SK-N-MC (cell line): Measurements from ENCODE around the gene MIEF2.

Experiments used
- DNase-seq: peaks from one replicate; pipeline ENCODE4 v3.0.0-alpha.2; 2011; ENCODE audit warnings: low read depth, low spot score
- H3K27ac ChIP-seq: fragments of 200-600 bp; sonication (generic); 2 replicates; pipeline ENCODE4 v1.5.1; 2016; ENCODE audit warnings: mixed run types
- H3K36me3 ChIP-seq: fragments of 200-600 bp; sonication (generic); 2 replicates; pipeline ENCODE4 v1.6.1; 2017; ENCODE audit warnings: antibody characterized with exemption, low read length, mixed read lengths; ENCODE audit not compliant: insufficient read depth
- H3K4me3 ChIP-seq: fragments of 200-600 bp; sonication (generic); 2 replicates; pipeline ENCODE4 v1.5.1; 2016
- H3K9ac ChIP-seq: fragments of 200-600 bp; sonication (generic); 2 replicates; pipeline ENCODE4 v1.8.0; 2017; ENCODE audit warnings: mixed run types, mixed read lengths; ENCODE audit not compliant: insufficient read length
- H3K9me3 ChIP-seq: fragments of 200-600 bp; sonication (generic); 2 replicates; pipeline ENCODE4 v1.6.1; 2017; ENCODE audit warnings: low read depth, mild to moderate bottlenecking, antibody characterized with exemption, low read length, moderate library complexity, mixed read lengths
- EZH2 ChIP-seq: fragments of 200-600 bp; sonication (generic); IDR thresholded peaks from one replicate; pipeline ENCODE4 v1.6.1; 2017; ENCODE audit warnings: antibody characterized with exemption
- FOXP2 ChIP-seq: optimal IDR thresholded peaks from 2 replicates; pipeline ENCODE3; 2011; ENCODE audit warnings: mild to moderate bottlenecking, moderate library complexity; ENCODE audit not compliant: insufficient read depth; ENCODE audit errors: extremely low read length, control extremely low read depth
- POLR2AphosphoS5 ChIP-seq: IDR thresholded peaks from 2 replicates; pipeline ENCODE4 v1.6.1; 2012; ENCODE audit warnings: mild to moderate bottlenecking, low read depth, low read length, borderline replicate concordance

MIEF2 gene

GRCh38 chr17:18246109-18246725 lies 14.2 kb upstream of the MIEF2 start:
- Histone ChIP-seq H3K4me3 (no peak overlapping the region), H3K27ac (no peak overlapping the region), H3K36me3 (peaks cover 10% of the 10 kb centered on the region), H3K9me3 (no peaks in the 10 kb centered on the region), H3K9ac (no peak overlapping the region)
- no peak for TF ChIP-seq EZH2
- no peak for TF ChIP-seq POLR2AphosphoS5
- no peak for TF ChIP-seq FOXP2
- no peak for DNase-seq

- no peak for DNase-seq
- H3K9ac ChIP-seq, result no peak overlapping the region
- TF ChIP-seq FOXP2 (no peak), EZH2 (no peak), POLR2AphosphoS5 (no peak)
- H3K4me3 ChIP-seq, result no peak overlapping the region
- no peaks in the 10 kb centered on the region for H3K9me3 ChIP-seq
- no peak overlapping the region for H3K27ac ChIP-seq
- peaks cover 10% of the 10 kb centered on the region for H3K36me3 ChIP-seq
Observed at GRCh38 chr17:18246880-18247612, 13.4 kb upstream of the MIEF2 start.

GRCh38 chr17:18247613-18248001 lies 12.9 kb upstream of the MIEF2 start:
- Histone ChIP-seq H3K27ac (no peak overlapping the region), H3K9ac (no peak overlapping the region)

GRCh38 chr17:18248300-18248731 lies 12.1 kb upstream of the MIEF2 start:
- Histone ChIP-seq H3K4me3 (no peak overlapping the region), H3K9ac (no peak overlapping the region), H3K36me3 (peaks cover 10% of the 10 kb centered on the region), H3K27ac (no peak overlapping the region), H3K9me3 (no peaks in the 10 kb centered on the region)
- TF ChIP-seq FOXP2 (no peak), EZH2 (no peak), POLR2AphosphoS5 (no peak)
- DNase-seq, result no peak

More at GRCh38 chr17:18247613-18248001, 12.9 kb upstream of the MIEF2 start:
- Histone ChIP-seq H3K9me3 (no peaks in the 10 kb centered on the region), H3K4me3 (no peak overlapping the region), H3K36me3 (peaks cover 10% of the 10 kb centered on the region)
- TF ChIP-seq EZH2 (no peak), FOXP2 (no peak), POLR2AphosphoS5 (no peak)
- DNase-seq, result no peak

GRCh38 chr17:18248811-18249210 lies 11.7 kb upstream of the MIEF2 start:
- Histone ChIP-seq H3K9me3 (no peaks in the 10 kb centered on the region), H3K9ac (no peak overlapping the region), H3K4me3 (no peak overlapping the region), H3K27ac (no peak overlapping the region), H3K36me3 (peaks cover 10% of the 10 kb centered on the region)
- no peak for DNase-seq
- TF ChIP-seq FOXP2 (no peak), POLR2AphosphoS5 (no peak), EZH2 (no peak)

GRCh38 chr17:18250259-18250658 lies 10.2 kb upstream of the MIEF2 start:
- no peak for DNase-seq
- Histone ChIP-seq H3K9ac (no peak overlapping the region), H3K36me3 (peaks cover 5% of the 10 kb centered on the region), H3K27ac (no peak overlapping the region), H3K4me3 (no peak overlapping the region), H3K9me3 (no peaks in the 10 kb centered on the region)
- TF ChIP-seq POLR2AphosphoS5, result no peak
- no peak for TF ChIP-seq FOXP2
- TF ChIP-seq EZH2, result no peak

- Histone ChIP-seq H3K36me3 (peaks cover under 1% of the 10 kb centered on the region; the same call in 1 of the 2 replicates), H3K27ac (no peak overlapping the region), H3K4me3 (no peak overlapping the region), H3K9ac (no peak overlapping the region), H3K9me3 (no peaks in the 10 kb centered on the region)
- no peak for TF ChIP-seq EZH2
- no peak for TF ChIP-seq POLR2AphosphoS5
- no peak for TF ChIP-seq FOXP2
- no peak for DNase-seq
Observed at GRCh38 chr17:18250708-18251107, 9.8 kb upstream of the MIEF2 start.

GRCh38 chr17:18251204-18251603 lies 9.3 kb upstream of the MIEF2 start:
- Histone ChIP-seq H3K27ac (no peak overlapping the region), H3K9ac (no peak overlapping the region), H3K9me3 (no peaks in the 10 kb centered on the region), H3K36me3 (no peaks in the 10 kb centered on the region; the same call in 1 of the 2 replicates), H3K4me3 (no peak overlapping the region)
- no peak for DNase-seq
- TF ChIP-seq FOXP2, result no peak
- no peak for TF ChIP-seq EZH2
- TF ChIP-seq POLR2AphosphoS5, result no peak
